Karpas-422 (cell line): ENCODE results near the gene KRT1. TPM values are rescaled to one million over a fixed set of nuclear protein-coding genes. Genes with fewer than 3 reads are reported as not detected.

Source experiments
- DNase-seq: peaks from one replicate; pipeline ENCODE4 v3.0.0-alpha.2; 2015
- H2AFZ ChIP-seq: fragments of 200-600 bp; sonication (generic); 2 replicates; pipeline ENCODE4 v1.6.1; 2014; ENCODE audit warnings: antibody characterized with exemption, low read length, mixed read lengths
- H3K27ac ChIP-seq: fragments of 200-600 bp; sonication (generic); 2 replicates; pipeline ENCODE4 v1.5.1; 2014; ENCODE audit warnings: mild to moderate bottlenecking, low read length, moderate library complexity
- H3K27me3 ChIP-seq: fragments of 200-600 bp; sonication (generic); 2 replicates; pipeline ENCODE4 v1.6.1; 2014; ENCODE audit warnings: low read length, mixed read lengths
- H3K36me3 ChIP-seq: fragments of 200-600 bp; sonication (generic); 2 replicates; pipeline ENCODE4 v1.6.1; 2014; ENCODE audit warnings: low read length, mixed read lengths; ENCODE audit not compliant: insufficient read depth
- H3K4me1 ChIP-seq: fragments of 200-600 bp; sonication (generic); 2 replicates; pipeline ENCODE4 v1.6.1; 2014; ENCODE audit warnings: mild to moderate bottlenecking, low read length, mixed read lengths
- H3K4me2 ChIP-seq: fragments of 200-600 bp; sonication (generic); 2 replicates; pipeline ENCODE4 v1.6.1; 2014; ENCODE audit warnings: low read length, low read depth, mild to moderate bottlenecking; ENCODE audit not compliant: poor library complexity, severe bottlenecking
- H3K4me3 ChIP-seq: fragments of 200-600 bp; sonication (generic); 2 replicates; pipeline ENCODE4 v1.5.1; 2014; ENCODE audit warnings: mild to moderate bottlenecking, antibody characterized with exemption, low read length, mixed read lengths
- H3K79me2 ChIP-seq: fragments of 200-600 bp; sonication (generic); 2 replicates; pipeline ENCODE4 v1.6.1; 2014; ENCODE audit warnings: mild to moderate bottlenecking, low read length, mixed read lengths
- H3K9ac ChIP-seq: fragments of 200-600 bp; sonication (generic); 2 replicates; pipeline ENCODE4 v1.6.0; 2014; ENCODE audit warnings: low read length
- H3K9me2 ChIP-seq: fragments of 200-600 bp; sonication (generic), shearing (Covaris generic); replicated peaks from 2 replicates; pipeline ENCODE4 v1.6.0; 2014; ENCODE audit warnings: mild to moderate bottlenecking, low read length, moderate library complexity; ENCODE audit not compliant: insufficient read depth
- H3K9me3 ChIP-seq: fragments of 300-700, 200-600 bp; sonication (generic); 2 replicates; pipeline ENCODE4 v1.6.1; 2014; ENCODE audit warnings: low read length, mixed read lengths
- H4K20me1 ChIP-seq: fragments of 200-600 bp; sonication (generic); 2 replicates; pipeline ENCODE4 v1.6.1; 2014; ENCODE audit warnings: mild to moderate bottlenecking, antibody characterized with exemption, low read length, low read depth; ENCODE audit not compliant: insufficient read depth
- total RNA-seq: library from RNA; depleted of rRNA; stranded (reverse); fragments of >200 nt; shearing (Covaris generic); gene quantifications from 2 replicates; pipeline ENCODE4 v1.2.3, GENCODE V29; 2014; ENCODE audit warnings: low replicate concordance

KRT1 gene
- total RNA-seq, 1 experiment from 2014 or later: not detected

DNA sequence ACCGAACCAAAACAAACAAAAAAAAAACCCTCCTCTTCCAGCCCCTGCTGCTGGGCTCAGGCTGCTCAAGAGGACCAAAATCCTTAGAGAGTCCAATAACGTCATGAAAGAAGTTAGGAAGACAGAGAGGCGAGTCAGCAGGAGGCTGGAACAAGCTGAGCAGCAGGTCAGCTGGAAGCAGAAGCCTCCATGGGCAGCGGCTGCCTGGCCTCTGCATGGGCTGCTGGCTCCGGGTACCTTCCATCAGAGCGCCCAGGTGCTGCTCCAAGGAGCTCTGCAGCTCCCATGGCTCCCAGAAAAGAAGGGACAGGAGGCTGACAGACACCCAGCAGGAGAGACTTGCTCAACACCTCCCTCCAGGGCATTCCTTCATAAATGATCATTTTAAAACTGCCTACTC, 25.0 kb downstream of the KRT1 start:
- Histone ChIP-seq H3K36me3 (no peaks in the 10 kb centered on the region), H3K79me2 (no peaks in the 10 kb centered on the region), H2AFZ (no peak overlapping the region), H3K27ac (no peak overlapping the region), H3K27me3 (no peaks in the 10 kb centered on the region), H3K4me2 (no peak overlapping the region), H3K4me3 (no peak overlapping the region), H3K9me3 (no peaks in the 10 kb centered on the region), H3K9me2 (no peaks in the 10 kb centered on the region), H3K4me1 (no peaks in the 10 kb centered on the region), H4K20me1 (no peaks in the 10 kb centered on the region), H3K9ac (no peak overlapping the region)
- DNase-seq: no peak

DNA sequence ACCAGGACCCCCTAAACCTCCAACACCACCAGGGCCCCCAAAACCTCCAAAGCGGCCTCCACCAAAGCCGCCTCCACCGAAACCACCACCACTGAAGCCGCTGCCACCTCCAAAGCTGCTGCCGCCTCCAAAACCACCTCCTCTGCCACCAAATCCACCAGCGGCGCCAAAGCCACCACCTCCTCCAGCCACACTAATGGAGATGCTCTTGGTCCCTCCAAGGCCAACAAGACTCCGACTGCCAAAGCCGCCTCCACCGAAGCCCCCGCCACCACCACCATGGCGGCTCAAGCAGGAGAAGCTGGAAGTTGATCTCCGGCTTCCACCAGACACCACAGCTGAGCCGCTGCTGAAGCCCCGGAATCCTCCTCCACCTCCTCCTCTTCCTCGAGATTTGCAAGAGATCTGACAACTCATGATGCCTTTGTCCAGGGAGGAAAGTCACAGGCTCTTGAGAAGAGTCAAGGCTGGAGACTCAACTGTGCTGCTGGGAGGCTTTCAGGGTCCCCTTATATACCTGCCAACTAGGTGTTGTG, 28.4 kb downstream of the KRT1 start, which contains the start of gene KRT2:
Gene KRT2, minus strand, starts transcription at position 486 of the 536 bp plus-strand sequence. Its CDS starts 69 bp downstream, at position 417.
- no peak within 1 kb of the TSS for H3K9ac ChIP-seq
- H3K4me2 ChIP-seq: no peak within 1 kb of the TSS
- H3K4me1 ChIP-seq: no peaks in the 10 kb centered on the region
- no peaks in the 10 kb centered on the region for H3K9me2 ChIP-seq
- no peaks in the 10 kb centered on the region for H3K79me2 ChIP-seq
- no peaks in the 10 kb centered on the region for H3K9me3 ChIP-seq
- no peak within 1 kb of the TSS for H3K4me3 ChIP-seq
- H2AFZ ChIP-seq: no peak within 1 kb of the TSS
- no peaks in the 10 kb centered on the region for H3K27me3 ChIP-seq
- no peaks in the 10 kb centered on the region for H3K36me3 ChIP-seq
- H3K27ac ChIP-seq: no peak within 1 kb of the TSS
- no peaks in the 10 kb centered on the region for H4K20me1 ChIP-seq
- DNase-seq: no peak

DNA sequence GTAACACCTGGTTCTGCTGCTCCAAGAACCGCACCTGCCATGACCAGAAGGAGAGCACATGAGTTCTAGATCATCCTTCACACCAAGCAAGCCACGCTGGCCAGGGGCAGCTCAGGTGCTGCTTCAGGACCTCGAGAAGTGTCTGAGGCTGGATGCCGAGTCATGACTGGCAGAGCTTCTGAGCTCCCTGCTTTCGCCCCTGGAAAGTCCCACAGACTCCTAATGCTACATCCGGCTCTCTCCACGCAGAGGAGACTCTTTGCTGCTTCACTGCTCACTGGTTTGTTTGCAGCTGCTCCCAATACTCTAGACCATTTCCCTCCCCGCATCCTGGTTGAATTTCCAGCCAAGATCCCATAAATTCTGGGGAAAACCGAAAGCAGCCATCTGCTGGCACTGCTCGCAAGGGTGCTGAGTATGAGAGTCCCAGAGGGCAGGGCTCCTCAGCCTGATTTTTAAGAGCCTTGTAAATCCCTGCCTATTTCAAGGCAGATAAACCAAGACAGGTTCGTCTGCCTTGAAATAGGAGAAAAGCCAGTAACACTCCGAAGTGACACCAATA, 29.6 kb downstream of the KRT1 start:
- H3K4me3 ChIP-seq: no peak overlapping the region
- H2AFZ ChIP-seq: no peak overlapping the region
- no peak overlapping the region for H3K9ac ChIP-seq
- DNase-seq: no peak
- no peaks in the 10 kb centered on the region for H3K9me3 ChIP-seq
- H3K9me2 ChIP-seq: no peaks in the 10 kb centered on the region
- no peaks in the 10 kb centered on the region for H3K27me3 ChIP-seq
- no peak overlapping the region for H3K4me2 ChIP-seq
- no peaks in the 10 kb centered on the region for H3K4me1 ChIP-seq
- H3K79me2 ChIP-seq: no peaks in the 10 kb centered on the region
- H3K27ac ChIP-seq: no peak overlapping the region
- no peaks in the 10 kb centered on the region for H4K20me1 ChIP-seq
- H3K36me3 ChIP-seq: no peaks in the 10 kb centered on the region

DNA sequence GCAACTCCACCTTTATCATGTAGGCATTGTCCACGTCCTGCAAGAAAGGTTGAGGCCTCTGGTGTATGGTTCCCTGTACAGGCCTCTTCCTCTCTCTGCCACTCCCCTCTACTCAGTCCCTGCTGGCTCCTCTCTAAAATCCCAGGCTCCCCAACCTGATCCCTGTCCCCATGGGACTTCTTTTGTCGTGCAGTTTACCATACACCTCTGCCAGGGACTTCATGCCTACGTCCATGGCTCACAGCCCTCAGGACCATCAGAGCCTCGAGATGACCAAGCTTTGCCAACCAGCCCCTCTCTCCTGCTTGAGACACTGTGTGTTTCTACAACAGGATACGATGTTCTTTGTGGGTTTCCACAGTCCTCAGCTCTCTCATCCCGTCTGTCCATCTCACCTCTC, 31.1 kb downstream of the KRT1 start:
- H2AFZ ChIP-seq: no peak overlapping the region
- no peaks in the 10 kb centered on the region for H3K27me3 ChIP-seq
- no peak overlapping the region for H3K4me3 ChIP-seq
- H3K4me1 ChIP-seq: no peaks in the 10 kb centered on the region
- no peaks in the 10 kb centered on the region for H3K9me2 ChIP-seq
- no peak overlapping the region for H3K27ac ChIP-seq
- H3K9ac ChIP-seq: no peak overlapping the region
- H3K4me2 ChIP-seq: no peak overlapping the region
- no peaks in the 10 kb centered on the region for H4K20me1 ChIP-seq
- no peaks in the 10 kb centered on the region for H3K9me3 ChIP-seq
- no peaks in the 10 kb centered on the region for H3K36me3 ChIP-seq
- no peak for DNase-seq
- no peaks in the 10 kb centered on the region for H3K79me2 ChIP-seq

DNA sequence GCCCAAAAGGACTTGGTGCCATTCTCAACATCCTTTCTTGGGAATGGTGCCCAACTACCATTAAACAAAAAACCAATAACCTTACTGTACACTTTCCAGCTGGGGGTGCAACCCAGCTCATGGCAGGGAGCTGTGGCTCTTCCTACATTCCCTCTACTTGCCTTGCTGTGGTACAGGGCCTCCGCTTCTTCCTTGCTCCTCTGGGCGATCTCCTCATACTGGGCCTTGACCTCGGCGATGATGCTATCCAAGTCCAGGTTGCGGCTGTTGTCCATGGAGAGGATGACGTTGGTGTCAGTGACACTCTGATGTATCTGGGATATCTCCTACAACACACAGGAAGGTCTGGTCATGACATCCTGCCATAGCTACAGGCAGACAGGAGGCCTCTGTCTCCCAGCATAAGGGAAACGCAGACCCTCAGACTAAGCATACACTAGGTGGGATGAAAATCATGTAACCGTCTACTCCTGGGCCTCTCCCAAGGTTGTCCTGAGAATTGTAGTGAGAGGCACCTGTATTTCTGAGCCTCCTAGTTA, 32.1 kb downstream of the KRT1 start:
- Histone ChIP-seq H3K4me2 (no peak overlapping the region), H4K20me1 (no peaks in the 10 kb centered on the region), H3K9me3 (no peaks in the 10 kb centered on the region), H3K27ac (no peak overlapping the region), H2AFZ (no peak overlapping the region), H3K36me3 (no peaks in the 10 kb centered on the region), H3K79me2 (no peaks in the 10 kb centered on the region), H3K4me3 (no peak overlapping the region), H3K27me3 (no peaks in the 10 kb centered on the region), H3K4me1 (no peaks in the 10 kb centered on the region), H3K9me2 (no peaks in the 10 kb centered on the region), H3K9ac (no peak overlapping the region)
- DNase-seq: no peak

DNA sequence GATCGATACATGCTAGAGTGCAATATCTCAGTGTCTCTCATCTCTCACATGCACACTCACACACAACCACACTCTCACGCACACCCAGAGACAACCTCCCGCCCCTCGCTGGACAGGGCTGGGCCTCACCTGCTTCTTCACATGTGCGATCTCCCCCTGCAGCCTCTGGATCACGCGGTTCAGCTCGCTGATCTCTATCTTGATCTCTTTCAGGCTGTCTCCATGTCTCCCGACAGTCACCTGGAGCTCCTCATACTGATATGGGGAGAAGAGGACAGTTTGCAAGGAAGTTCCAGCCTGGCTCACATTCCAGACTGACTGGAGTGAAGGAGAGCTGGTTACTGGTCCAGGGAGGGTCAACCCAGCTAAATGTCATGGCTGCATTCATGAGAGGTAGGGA, 32.6 kb downstream of the KRT1 start:
- H3K4me2 ChIP-seq: no peak overlapping the region
- H4K20me1 ChIP-seq: no peaks in the 10 kb centered on the region
- H3K79me2 ChIP-seq: no peaks in the 10 kb centered on the region
- no peak for DNase-seq
- no peak overlapping the region for H3K4me3 ChIP-seq
- H3K36me3 ChIP-seq: no peaks in the 10 kb centered on the region
- H3K4me1 ChIP-seq: no peaks in the 10 kb centered on the region
- H3K27ac ChIP-seq: no peak overlapping the region
- no peak overlapping the region for H3K9ac ChIP-seq
- H3K9me3 ChIP-seq: no peaks in the 10 kb centered on the region
- H3K9me2 ChIP-seq: no peaks in the 10 kb centered on the region
- H2AFZ ChIP-seq: no peak overlapping the region
- H3K27me3 ChIP-seq: no peaks in the 10 kb centered on the region

GRCh38 chr12:52646613-52647012, 33.6 kb downstream of the KRT1 start:
- H3K27me3 ChIP-seq: no peaks in the 10 kb centered on the region
- H3K9me2 ChIP-seq: no peaks in the 10 kb centered on the region
- H3K36me3 ChIP-seq: no peaks in the 10 kb centered on the region
- no peaks in the 10 kb centered on the region for H3K4me1 ChIP-seq
- no peaks in the 10 kb centered on the region for H3K9me3 ChIP-seq
- no peak overlapping the region for H3K9ac ChIP-seq
- no peaks in the 10 kb centered on the region for H3K79me2 ChIP-seq
- no peak overlapping the region for H3K27ac ChIP-seq
- H3K4me2 ChIP-seq: no peak overlapping the region
- H3K4me3 ChIP-seq: no peak overlapping the region
- H4K20me1 ChIP-seq: no peaks in the 10 kb centered on the region
- DNase-seq: no peak
- H2AFZ ChIP-seq: no peak overlapping the region

DNA sequence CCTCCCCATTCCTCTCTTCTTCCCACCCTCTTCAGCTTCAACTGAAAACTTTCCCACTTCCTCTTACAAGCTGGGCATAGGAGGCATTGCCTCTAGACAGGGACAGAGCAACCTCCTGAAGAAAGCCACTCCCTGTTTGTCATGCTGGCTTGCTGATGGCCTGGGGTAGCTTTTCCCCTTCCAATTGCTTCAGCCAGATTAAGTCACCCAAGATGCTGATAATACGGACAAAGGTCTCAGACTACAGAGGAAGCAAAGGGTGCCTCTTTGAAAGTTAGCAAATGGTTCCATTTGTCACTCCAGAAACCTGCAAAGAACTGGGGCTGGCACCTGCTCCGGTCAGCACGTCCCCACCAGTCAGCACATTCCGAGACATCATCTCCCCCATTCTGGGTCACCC, 34.2 kb downstream of the KRT1 start:
- DNase-seq: no peak
- Histone ChIP-seq H4K20me1 (no peaks in the 10 kb centered on the region), H3K9ac (no peak overlapping the region), H3K36me3 (no peaks in the 10 kb centered on the region), H3K4me1 (no peaks in the 10 kb centered on the region), H3K27me3 (no peaks in the 10 kb centered on the region), H3K79me2 (no peaks in the 10 kb centered on the region), H3K9me2 (no peaks in the 10 kb centered on the region), H3K4me3 (no peak overlapping the region), H3K27ac (no peak overlapping the region), H2AFZ (no peak overlapping the region), H3K4me2 (no peak overlapping the region), H3K9me3 (no peaks in the 10 kb centered on the region)
